HG02840 (cell line): ENCODE measurements around the gene ELMO1.

Source experiments
- ATAC-seq: cut with Tn5 transposase; IDR thresholded peaks from one replicate; pipeline ENCODE4 v1.9.1; 2021; ENCODE audit warnings: mild to moderate bottlenecking, moderate library complexity, moderate number of reproducible peaks; ENCODE audit not compliant: unreplicated experiment, low FRiP score

The ELMO1 gene

GRCh38 chr7:36831049-36831448 is 617.6 kb downstream of the ELMO1 start:
- ATAC-seq: no peak

DNA sequence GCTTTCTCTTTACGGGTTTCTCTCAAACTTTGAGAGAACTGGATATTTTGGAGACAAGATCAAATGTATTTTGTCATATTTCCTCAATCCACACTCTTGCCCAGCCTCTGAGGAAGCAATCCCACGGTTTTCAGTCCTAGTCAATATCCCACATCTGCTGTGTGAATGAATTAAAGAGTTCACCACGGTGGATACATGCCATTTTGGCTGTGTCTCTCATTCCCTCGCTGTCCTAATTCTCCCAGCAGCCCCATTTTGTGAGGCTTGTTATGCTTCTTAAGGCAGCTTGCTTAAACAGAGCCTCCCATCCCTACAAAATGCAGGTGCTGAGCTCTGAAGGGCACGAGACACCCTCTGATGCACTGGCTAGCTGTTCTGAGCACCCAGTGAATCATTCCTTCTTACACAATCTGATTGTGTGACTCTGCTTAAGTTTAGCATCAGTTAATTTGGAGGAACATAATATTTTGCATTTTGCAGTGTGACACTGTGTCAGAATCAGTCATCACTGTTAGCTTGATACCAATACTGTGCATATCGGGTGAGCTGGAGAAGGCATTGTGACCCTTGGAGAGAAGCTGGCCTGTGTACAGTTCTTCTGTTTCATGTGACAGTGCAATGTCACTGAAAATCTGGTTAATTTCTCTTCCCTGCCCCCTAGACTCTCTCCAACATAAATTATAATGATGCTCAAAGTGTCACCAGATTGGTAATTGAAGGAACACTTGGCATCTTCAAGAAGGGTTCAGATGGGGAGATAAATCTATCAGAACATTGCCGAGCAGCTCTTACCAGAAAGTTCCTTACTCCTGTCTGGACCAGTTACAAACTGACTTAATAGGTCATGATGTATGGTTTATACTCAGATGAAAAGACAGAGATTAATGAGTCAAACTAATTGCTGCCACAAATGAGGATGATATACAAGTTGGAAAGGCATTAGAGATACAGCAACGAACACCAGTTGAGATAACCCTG is 620.6 kb downstream of the ELMO1 start:
- ATAC-seq: no peak

- no peak for ATAC-seq
Measured at GRCh38 chr7:36825501-36825900, 623.2 kb downstream of the ELMO1 start.

- ATAC-seq: no peak
Measured at GRCh38 chr7:36823353-36823752, 625.3 kb downstream of the ELMO1 start.

GRCh38 chr7:36821617-36822016 is 627.0 kb downstream of the ELMO1 start:
- no peak for ATAC-seq

GRCh38 chr7:36820527-36821170 is 628.0 kb downstream of the ELMO1 start:
- no peak for ATAC-seq

DNA sequence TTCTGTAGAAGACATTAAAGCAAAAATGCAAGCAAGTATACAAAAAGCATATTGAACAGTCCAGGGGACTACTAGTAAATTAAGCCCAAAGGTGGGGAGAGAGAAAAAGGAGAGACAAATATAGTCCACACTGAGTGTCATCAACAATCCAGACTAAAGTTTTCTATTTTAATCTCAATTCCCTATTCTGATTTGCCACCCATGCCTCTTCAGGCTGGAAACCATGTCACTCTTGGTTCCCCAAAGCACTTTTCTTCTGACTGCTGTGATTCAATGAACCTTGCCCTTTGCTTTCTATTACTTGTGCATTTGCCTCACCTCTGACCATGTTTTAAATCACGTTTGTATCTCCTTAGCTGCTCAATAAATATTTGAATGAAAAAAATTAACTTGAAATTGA is 629.0 kb downstream of the ELMO1 start:
- ATAC-seq: no peak

DNA sequence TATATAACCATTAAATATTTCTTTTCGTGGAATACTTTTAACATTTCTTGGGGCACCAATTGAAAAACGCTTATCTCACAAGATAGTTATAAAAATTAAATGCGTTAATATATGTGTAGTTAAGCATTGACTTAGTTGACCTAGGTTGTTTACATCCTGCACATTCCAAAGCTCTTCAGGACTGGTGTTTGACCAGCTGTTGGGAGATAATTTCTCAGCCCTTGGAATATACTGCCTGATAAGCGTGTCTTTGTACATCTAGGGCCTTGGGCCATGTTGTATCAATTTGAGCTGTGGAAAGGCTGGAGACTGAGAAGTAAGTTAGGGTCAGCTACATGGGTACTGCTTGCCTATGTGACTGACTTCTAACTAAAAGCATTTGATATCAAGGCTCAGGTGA is 634.4 kb downstream of the ELMO1 start:
- ATAC-seq: no peak

DNA sequence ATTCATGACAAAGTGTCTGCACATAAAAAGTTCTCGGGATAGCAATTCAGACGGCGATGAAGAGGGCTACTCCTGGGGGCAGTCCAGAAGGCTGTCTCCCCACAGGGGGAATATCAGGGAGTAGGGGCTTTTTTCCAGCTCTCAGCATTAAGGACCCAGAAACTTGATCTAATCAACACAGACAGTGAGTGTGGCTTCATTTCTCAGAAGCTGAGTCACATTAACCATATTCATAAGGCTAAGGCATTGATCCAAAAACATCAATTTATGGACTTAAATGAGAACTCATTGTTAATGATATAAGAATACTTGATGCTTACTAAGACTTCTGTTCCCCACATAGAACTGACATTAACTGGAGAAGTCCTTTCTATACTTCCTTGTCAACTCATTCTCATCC is 636.9 kb downstream of the ELMO1 start:
- ATAC-seq: no peak

GRCh38 chr7:36810489-36810888 is 638.2 kb downstream of the ELMO1 start:
- no peak for ATAC-seq

DNA sequence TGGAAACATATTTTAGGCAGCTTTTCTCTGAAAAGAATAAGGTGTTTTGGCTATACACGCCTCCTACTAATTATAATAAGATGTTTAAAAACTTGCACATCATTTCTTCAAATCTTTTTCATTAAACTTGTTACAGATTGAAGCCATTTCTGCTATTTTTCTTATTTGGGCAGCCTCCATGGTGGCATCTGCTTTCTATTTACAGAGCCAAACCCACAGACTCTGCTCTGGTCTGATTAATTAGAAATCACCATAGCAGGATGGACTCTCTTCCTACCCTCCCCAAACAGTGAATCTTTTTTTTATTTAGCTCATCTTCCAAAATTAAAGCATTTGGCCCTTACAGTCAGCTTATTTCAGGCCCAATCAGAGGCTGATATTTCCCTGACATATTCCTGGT is 638.6 kb downstream of the ELMO1 start:
- ATAC-seq: no peak

- no peak for ATAC-seq
Measured at GRCh38 chr7:36809510-36809909, 639.2 kb downstream of the ELMO1 start.

DNA sequence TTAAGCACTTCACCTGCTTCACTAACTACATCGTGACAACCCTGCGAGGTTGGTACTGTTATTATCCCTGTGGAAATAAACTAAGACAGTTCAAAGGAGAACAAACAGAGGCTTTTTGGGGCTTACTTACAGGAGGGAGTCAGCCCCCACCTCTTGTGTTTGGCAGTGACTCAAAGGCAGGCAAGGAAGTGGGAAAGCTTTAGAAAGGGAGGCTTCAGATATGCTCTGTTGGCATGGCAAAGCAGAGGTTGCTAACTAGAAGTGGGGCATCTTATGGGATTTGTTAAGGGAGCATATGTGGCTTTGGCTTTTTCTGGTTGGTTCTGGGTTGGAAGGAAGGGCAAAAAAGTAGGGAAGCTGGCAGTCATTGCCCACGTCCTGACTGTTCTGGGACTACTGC is 639.6 kb downstream of the ELMO1 start:
- no peak for ATAC-seq

DNA sequence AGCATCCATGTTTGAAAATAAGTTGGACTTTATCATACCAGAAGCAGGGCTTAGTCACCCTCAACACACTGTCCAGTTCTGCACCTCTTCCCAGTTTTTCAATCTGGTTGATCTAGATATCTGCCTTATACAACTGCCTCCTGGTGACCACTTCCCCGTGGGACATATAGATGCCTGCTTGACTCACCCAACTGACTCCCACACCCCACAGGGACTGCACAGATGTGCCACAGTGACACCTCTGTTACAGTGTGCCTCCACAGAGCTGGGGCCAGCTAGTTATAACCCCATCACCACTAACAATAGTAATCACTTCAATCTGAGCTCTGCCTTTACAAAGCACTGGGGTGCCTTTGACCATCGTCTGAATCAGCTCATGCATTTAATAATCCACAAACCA is 641.8 kb downstream of the ELMO1 start:
- no peak for ATAC-seq
